Dermis blood vessel endothelial cell (primary cell): Measurements from ENCODE around the gene PTPRZ1. TPM values are rescaled to one million over a fixed set of nuclear protein-coding genes. Genes with fewer than 3 reads are reported as not detected.

Experiments
- DNase-seq: peaks from one replicate; pipeline ENCODE4 v3.0.0; 2010
- total RNA-seq: library from RNA; depleted of rRNA; stranded (reverse); fragments of >200 nt; gene quantifications from 2 replicates; pipeline ENCODE4 v1.2.3, GENCODE V29; 2014

Gene PTPRZ1
- total RNA-seq, 1 donor from 2014 or later = under 0.01 TPM

DNA sequence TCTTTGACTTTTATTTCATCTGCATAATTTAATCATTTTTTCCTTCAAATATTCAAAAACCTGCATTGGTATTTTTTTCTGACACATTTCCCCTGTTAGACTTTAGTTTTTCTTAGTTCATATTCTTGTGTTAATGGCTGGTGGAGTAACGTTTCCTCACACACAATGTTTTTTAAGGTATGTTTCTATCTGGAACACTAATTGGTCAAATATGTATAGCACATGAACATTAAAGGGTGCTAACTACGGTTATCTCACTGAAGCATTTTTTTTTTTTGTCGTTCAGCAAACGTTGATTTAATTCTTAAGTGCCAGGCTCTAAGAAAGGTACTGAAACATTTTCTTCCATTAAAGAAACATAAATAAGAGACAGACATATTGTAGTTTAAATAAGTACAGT, 87.7 kb downstream of the PTPRZ1 start:
- DNase-seq = no peak

GRCh38 chr7:121961089-121961867, 88.3 kb downstream of the PTPRZ1 start:
- DNase-seq = no peak

GRCh38 chr7:121966276-121966934, 93.4 kb downstream of the PTPRZ1 start:
- no peak for DNase-seq

- DNase-seq = no peak
These were observed 94.0 kb downstream of the PTPRZ1 start for GRCh38 chr7:121966935-121967332.

DNA sequence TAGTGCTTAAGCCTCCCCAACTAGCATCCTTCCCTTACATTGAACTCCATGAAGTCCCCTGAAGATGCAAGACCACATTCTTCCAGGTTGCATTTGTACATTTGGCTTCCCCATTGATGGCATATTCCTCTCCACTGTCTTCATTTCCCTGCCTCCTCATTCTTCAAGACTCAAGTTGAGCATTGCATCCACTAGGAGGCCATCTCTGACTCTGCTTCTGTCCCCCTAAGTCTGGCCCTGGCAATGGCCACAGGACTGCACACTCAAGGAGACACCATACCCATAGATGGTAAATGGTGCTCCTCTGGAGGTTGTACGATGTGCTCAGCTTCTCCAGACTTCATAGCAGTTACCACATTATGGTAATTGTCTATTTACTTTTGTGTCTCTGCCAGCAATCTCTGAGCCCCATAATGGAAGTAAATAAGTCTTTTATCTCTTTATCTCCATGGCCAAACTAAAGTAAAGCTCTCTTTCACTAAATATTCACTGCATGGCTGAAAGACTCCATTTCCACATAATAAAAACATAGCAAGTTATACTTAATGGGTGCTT, 112.6 kb downstream of the PTPRZ1 start:
- no peak for DNase-seq

DNA sequence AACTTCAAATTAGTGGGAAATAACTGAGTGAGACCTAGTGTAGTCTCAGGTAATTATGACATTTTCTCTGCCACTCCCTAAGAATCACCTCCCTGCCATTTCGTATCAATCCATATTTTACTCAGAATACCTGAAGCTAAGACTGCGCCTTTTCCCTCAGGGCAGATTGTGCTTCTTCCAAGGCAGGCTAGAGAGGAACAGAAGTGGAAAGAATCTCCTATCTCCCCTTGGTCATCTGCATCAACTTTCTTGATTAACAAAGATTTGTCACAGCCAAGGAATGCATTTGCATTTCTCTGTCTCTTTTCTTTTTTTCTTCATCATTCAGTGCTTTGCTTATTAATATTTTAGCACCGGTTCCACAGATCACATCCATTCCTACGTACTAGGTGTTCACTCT, 119.1 kb downstream of the PTPRZ1 start:
- no peak for DNase-seq

GRCh38 chr7:121994625-121995410, 121.9 kb downstream of the PTPRZ1 start:
- peak; percentile 83 for DNase-seq

DNA sequence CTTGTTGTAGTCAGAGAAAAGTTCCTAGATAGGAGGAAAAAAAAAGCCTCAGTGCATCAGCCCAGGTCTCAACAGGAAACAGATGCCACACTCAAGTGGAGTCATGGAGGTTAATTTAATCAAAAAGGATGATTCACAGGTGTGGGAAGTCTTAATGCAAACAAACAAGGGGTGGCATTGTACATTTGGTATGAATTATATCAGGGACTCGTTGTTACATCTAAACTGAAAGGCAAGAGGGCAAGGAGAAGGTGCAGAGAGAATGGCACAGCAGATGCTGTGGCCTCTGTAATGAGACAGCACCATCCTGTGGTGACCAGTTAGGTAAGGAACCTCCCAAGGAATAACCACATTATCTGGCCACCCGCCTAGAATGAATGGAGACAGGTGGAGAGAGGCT, 133.7 kb downstream of the PTPRZ1 start:
- peak; percentile 3 for DNase-seq

- no peak for DNase-seq
These were observed 137.2 kb downstream of the PTPRZ1 start for GRCh38 chr7:122010116-122010515.

DNA sequence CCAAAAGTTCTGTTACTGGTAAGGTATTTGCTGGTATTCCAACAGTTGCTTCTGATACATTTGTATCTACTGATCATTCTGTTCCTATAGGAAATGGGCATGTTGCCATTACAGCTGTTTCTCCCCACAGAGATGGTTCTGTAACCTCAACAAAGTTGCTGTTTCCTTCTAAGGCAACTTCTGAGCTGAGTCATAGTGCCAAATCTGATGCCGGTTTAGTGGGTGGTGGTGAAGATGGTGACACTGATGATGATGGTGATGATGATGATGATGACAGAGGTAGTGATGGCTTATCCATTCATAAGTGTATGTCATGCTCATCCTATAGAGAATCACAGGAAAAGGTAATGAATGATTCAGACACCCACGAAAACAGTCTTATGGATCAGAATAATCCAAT, 140.1 kb downstream of the PTPRZ1 start:
- DNase-seq = no peak

- DNase-seq = no peak
These were observed 140.7 kb downstream of the PTPRZ1 start for GRCh38 chr7:122013630-122014029.

GRCh38 chr7:122014697-122015096, 141.7 kb downstream of the PTPRZ1 start:
- DNase-seq = peak; percentile 15

DNA sequence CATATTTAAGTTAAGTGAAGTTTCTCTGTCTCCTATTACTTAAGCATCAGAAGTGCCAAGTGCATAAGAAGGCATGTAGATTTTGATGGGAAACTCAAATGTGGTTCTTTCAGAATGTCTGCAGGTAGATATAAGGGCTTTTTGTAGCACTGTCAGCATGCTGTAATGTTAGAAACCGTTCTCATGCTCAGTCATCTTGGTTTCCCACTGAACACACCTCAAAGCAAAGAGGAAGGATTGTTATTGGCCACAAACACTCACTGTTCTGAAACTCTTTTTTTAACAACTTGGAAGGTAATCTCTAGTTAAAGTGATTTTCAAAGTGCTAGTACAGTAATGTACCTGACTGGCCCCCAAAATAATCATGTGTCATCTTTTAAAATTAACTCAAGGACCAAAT, 145.1 kb downstream of the PTPRZ1 start:
- DNase-seq = no peak

DNA sequence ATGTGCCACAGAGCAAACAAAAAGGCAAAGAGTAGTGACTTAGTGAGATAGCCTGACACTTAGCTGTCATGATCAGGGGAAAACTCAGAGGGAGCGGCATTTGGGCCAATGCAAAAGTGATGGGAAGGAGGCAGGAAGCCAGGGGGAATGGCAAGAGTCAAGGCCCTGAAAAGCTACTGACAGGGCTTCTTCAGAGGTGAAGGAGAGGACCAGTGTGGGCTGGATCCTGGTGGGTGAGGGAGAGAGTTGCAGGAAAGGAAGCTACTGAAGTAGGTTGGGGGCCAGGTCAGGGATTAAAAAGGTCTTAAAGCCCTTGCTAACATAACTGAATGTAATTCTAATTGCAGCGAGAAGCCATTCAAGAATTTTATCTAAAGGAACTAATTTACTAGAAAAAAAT, 154.1 kb downstream of the PTPRZ1 start:
- no peak for DNase-seq

GRCh38 chr7:122033641-122034040, 160.7 kb downstream of the PTPRZ1 start:
- DNase-seq = no peak

- no peak for DNase-seq
These were observed 162.9 kb downstream of the PTPRZ1 start for GRCh38 chr7:122035876-122036275.

- no peak for DNase-seq
These were observed 165.2 kb downstream of the PTPRZ1 start for GRCh38 chr7:122038134-122038533.

GRCh38 chr7:122038904-122039303, 165.9 kb downstream of the PTPRZ1 start:
- no peak for DNase-seq

GRCh38 chr7:122040147-122040546, 167.2 kb downstream of the PTPRZ1 start:
- DNase-seq = no peak

GRCh38 chr7:122046402-122046801, 173.4 kb downstream of the PTPRZ1 start:
- no peak for DNase-seq

DNA sequence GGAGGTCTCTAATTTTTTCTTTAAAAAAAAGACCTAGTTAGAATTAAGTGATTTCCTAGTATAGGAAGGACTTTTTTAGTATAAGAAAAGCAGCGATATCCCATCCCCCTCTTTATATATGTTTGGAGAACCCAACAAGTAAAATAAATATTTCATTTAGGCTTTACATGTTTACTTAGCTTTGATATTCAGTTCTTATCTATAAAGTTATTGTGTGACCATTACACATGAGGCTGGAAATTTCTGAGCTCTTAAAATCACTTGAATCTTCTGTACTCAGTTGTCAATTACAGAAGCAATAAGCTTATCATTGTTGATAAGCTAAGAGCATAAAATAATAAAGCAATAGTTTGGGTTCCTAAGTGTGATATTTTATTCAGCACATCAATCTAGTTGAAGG, 181.4 kb downstream of the PTPRZ1 start:
- DNase-seq = no peak

GRCh38 chr7:122055073-122055472, 182.1 kb downstream of the PTPRZ1 start:
- peak; percentile 20 for DNase-seq

- DNase-seq = peak; percentile 40
These were observed 184.0 kb downstream of the PTPRZ1 start for GRCh38 chr7:122056977-122057376.
